BE2C (cell line): ENCODE results near the gene RBM4B.

Experiments
- DNase-seq: peaks from one replicate; pipeline ENCODE4 v3.0.0-alpha.2; 2020
- H3K27me3 ChIP-seq: fragments of 250-450 bp; sonication (Bioruptor Pico); 2 replicates; pipeline ENCODE4 v1.5.1; 2020; ENCODE audit warnings: mild to moderate bottlenecking
- H3K36me3 ChIP-seq: fragments of 250-450 bp; sonication (Bioruptor Pico); 2 replicates; pipeline ENCODE4 v1.5.1; 2020; ENCODE audit warnings: mild to moderate bottlenecking
- H3K4me1 ChIP-seq: fragments of 250-450 bp; sonication (Bioruptor Pico); 2 replicates; pipeline ENCODE4 v1.5.1; 2020
- H3K4me3 ChIP-seq: 2 replicates; pipeline ENCODE4 v1.5.1; 2011; ENCODE audit warnings: low read depth, low read length
- H3K9me3 ChIP-seq: fragments of 250-450 bp; sonication (Bioruptor Pico); 2 replicates; pipeline ENCODE4 v1.5.1; 2020
- TF ChIP-seq, protein P1 (sequence below): IDR thresholded peaks from 2 replicates; pipeline ENCODE4 v1.5.1; 2012; ENCODE audit warnings: mild to moderate bottlenecking, low read depth, low read length

RBM4B gene

DNA sequence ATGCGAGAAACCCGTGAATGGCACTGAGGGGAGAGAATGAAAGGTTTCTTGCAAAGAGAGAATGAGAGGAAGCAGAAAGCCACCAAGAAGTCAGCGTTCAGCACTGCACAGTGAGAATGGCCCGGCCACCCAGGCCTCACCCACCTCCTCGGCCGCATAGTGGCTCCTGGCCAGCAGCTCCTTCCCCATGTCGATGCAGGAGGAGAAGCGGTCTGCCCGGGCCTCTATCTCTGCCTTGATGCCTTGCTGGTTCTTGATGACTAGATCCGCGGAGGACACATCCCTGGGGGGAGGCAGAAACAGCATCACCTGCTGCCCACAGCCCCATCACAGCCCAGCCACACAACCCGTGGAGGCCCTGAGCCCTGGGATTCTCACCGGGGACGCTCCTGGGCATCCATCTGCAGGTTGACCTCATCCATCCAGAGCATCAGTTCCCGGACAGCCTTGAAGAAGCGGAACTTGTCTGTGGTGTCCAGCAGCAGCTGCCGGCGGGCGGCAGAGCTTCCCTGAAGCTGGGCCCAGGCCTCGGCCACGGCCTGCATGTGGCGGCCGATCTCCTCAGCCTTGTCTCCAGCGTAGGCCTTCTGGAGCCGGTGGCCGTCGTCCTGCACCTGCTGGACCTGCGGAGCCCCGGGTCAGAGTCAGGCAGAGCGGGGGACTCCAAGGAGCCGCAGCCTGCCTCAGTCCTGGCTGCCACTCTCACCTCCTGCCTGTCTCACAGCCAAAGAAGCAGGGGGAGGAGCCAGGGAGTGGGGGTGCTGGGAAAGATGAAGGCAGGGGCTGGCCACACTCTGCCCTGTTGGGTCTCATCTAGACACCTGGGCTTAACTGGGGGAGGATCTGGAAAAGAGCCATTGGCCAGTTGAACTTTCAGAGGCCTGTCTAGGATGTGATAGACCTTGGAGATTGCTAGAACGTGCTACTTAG, 12.2 kb upstream of the RBM4B start:
- H3K36me3 ChIP-seq: peaks cover 64% of the 10 kb centered on the region

DNA sequence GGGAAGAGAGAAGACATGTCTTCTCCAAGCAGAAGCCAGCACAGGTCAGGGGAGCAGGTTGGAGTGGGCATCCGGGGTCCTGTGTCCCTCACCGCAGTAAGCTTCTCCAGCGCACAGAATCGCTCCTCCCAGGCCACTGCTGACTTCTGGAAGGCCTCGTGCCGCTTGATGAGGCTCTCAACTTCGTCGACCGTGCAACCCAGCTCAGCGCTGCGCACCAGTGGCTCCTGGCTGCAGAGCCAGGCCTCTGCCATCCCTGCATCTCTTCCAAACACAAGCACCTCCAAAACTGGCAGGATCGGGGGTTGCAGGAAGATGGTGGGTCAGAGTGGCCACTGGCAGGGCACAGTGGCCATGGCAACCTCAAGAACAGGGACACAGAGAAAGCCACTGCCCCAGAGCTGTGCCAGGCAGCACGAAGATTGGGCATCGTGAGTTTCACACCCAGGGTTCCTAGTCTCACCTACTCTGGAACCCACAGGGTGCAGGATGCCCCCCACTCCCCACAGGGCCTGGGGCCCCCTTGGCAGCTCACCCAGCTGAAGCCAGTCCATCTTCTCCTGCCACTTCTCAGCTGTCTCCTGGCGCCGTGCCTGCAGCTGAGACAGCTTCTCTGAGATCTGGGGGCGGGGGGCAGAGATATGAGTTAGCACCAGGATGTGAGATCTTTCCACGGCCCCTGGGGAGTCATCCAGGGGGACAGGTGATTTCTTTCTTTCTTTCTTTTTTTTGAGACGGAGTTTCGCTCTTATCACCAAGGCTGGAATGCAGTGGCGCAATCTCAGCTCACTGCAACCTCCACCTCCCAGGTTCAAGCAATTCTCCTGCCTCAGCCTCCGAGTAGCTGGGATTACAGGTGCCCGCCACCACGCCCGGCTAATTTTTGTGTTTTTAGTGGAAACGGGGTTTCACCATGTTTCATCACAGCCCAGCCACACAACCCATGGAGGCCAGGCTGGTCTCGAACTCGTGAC, 11.2 kb upstream of the RBM4B start:
- DNase-seq: no peak
- Histone ChIP-seq H3K27me3 (no peaks in the 10 kb centered on the region), H3K36me3 (peaks cover 60% of the 10 kb centered on the region), H3K4me3 (no peak overlapping the region), H3K4me1 (peaks cover 11% of the 10 kb centered on the region), H3K9me3 (no peaks in the 10 kb centered on the region)
- TF ChIP-seq, protein P1, sequence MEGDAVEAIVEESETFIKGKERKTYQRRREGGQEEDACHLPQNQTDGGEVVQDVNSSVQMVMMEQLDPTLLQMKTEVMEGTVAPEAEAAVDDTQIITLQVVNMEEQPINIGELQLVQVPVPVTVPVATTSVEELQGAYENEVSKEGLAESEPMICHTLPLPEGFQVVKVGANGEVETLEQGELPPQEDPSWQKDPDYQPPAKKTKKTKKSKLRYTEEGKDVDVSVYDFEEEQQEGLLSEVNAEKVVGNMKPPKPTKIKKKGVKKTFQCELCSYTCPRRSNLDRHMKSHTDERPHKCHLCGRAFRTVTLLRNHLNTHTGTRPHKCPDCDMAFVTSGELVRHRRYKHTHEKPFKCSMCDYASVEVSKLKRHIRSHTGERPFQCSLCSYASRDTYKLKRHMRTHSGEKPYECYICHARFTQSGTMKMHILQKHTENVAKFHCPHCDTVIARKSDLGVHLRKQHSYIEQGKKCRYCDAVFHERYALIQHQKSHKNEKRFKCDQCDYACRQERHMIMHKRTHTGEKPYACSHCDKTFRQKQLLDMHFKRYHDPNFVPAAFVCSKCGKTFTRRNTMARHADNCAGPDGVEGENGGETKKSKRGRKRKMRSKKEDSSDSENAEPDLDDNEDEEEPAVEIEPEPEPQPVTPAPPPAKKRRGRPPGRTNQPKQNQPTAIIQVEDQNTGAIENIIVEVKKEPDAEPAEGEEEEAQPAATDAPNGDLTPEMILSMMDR: no peak

More for the DNA sequence above, 12.2 kb upstream of the RBM4B start:
- Histone ChIP-seq H3K4me3 (no peak overlapping the region), H3K9me3 (no peaks in the 10 kb centered on the region), H3K4me1 (peaks cover 10% of the 10 kb centered on the region), H3K27me3 (no peaks in the 10 kb centered on the region)
- TF ChIP-seq, protein P1: no peak
- no peak for DNase-seq

DNA sequence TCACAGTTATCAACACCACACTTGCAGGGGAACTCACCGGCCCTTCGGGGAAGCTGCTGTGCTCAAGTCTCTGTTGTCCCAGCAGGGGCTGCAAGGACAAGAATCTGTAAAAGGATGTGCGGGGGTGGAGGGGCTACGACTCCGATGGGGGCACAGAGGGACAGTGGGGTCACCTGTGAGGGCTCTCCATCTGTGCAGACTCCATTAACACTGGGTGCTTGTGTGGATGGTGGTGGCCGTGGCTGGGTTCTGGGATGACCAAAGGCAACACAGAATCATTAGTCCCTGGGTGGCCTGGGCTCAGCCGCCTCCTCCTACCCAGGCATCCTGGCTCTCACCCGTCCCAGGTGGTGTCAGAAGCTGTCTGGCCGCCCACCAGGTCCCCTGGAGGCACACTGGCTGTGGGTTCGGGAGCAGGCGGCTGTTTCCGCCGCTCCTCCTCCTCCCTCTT, 10.2 kb upstream of the RBM4B start:
- TF ChIP-seq, protein P1: no peak
- Histone ChIP-seq H3K27me3 (no peaks in the 10 kb centered on the region), H3K4me3 (no peak overlapping the region), H3K9me3 (no peaks in the 10 kb centered on the region), H3K4me1 (peaks cover 11% of the 10 kb centered on the region), H3K36me3 (peaks cover 54% of the 10 kb centered on the region)
- DNase-seq: no peak

DNA sequence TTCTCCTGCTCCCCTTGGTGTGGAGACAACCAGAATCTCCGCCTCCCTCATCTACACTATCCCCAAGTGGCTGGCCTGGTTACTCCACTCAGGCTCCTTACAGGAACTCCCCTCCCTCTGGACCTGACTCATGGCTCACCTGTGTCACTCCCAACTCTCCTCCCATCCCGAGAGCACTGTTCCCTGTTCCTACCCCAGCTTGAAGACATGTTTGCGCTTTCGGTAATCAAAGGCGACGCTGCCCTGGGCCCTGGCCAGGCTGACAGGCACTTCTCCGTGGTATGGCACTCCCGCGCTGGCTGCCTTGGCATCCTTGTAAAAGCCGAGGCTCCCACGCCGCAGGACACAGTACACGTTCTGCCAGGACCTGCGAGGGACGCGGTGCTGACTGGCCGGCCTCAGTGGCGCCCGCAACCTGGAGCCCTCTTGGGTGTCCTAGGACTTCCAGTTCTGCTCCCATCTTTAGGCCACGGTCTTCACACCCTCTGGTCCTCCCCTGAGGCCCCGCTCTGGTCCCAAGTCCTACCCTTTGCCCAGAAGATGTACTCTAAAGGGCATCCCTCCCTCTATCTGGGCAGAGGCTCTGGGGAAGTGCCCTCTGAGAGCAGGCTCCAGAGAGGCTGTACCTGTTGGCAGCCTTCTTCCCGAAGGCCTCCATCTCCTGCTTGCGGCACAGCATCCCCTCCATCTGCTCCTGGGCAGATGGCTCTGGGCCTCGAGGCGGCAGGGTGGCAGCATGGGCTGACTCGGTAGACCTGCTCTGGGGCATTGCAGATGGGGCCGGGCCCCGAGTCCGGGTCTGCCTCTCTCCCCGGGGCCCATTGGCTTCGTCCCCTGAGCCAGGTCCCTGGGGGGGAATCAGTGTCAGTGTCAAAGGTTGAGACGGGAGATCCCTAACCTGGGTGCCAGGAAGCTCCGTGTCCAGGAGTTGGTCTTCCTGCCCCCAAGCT, 9.4 kb upstream of the RBM4B start:
- no peak overlapping the region for H3K4me3 ChIP-seq
- no peak for DNase-seq
- TF ChIP-seq, protein P1: no peak
- peaks cover 47% of the 10 kb centered on the region for H3K36me3 ChIP-seq
- H3K9me3 ChIP-seq: no peaks in the 10 kb centered on the region
- no peaks in the 10 kb centered on the region for H3K27me3 ChIP-seq
- H3K4me1 ChIP-seq: peaks cover 11% of the 10 kb centered on the region

DNA sequence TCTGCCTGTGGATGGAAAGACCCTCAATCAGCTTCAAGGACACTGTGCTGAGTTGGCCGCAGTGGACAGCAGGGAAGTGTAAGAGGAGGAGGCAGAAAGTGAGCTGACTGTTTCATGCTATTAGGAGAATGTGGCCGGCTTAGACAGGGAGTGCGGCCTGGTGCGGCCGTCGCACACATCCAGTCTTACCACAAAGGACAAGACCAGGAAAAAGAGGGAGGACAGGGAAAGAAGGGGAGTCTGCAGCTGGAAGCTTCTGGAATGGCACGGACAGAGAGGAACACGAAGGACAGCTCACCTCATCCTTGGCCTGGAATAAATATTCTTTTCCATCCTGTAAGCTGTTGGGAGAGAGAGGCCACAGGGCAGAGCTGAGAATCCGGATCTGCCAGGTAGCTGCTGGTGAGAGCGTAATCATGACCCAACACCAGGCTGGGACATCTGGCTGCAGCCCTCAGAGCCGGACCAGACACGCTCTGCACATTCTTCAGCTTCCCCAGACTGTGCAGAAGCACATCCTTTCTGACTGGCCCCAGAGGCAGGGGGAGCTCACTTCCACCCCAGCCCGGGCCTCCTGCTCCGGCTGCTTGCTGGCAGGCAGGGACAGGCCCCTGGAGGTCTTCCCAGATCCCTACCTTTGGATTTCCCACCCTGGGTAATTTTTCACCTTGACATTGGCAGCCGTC, 8.6 kb upstream of the RBM4B start:
- Histone ChIP-seq H3K9me3 (no peaks in the 10 kb centered on the region), H3K36me3 (peaks cover 38% of the 10 kb centered on the region), H3K4me1 (peaks cover 11% of the 10 kb centered on the region), H3K27me3 (no peaks in the 10 kb centered on the region), H3K4me3 (no peak overlapping the region)
- DNase-seq: no peak
- TF ChIP-seq, protein P1: no peak
